Progenitor cell of endocrine pancreas (in vitro differentiated cells): ENCODE data around the gene AGT. TPM values are rescaled to one million over a fixed set of nuclear protein-coding genes. Genes with fewer than 3 reads are reported as not detected.

Experiments
- DNase-seq: peaks from one replicate; pipeline ENCODE4 v3.0.0; 2021; ENCODE audit warnings: low spot score; ENCODE audit not compliant: unreplicated experiment
- H3K27ac Mint-ChIP-seq: 2 replicates; pipeline ENCODE4 v1.8.0; 2021; ENCODE audit warnings: mild to moderate bottlenecking, moderate library complexity, mixed read lengths
- H3K27me3 Mint-ChIP-seq: 2 replicates; pipeline ENCODE4 v1.8.0; 2021; ENCODE audit warnings: mixed read lengths
- H3K36me3 Mint-ChIP-seq: 2 replicates; pipeline ENCODE4 v1.8.0; 2022; ENCODE audit warnings: mixed read lengths; ENCODE audit not compliant: insufficient read depth
- H3K4me1 Mint-ChIP-seq: 2 replicates; pipeline ENCODE4 v1.8.0; 2021; ENCODE audit warnings: low read depth, mixed read lengths
- H3K4me3 Mint-ChIP-seq: 2 replicates; pipeline ENCODE4 v1.8.0; 2021; ENCODE audit warnings: low read depth, mild to moderate bottlenecking, moderate library complexity, mixed read lengths
- H3K9me3 Mint-ChIP-seq: 2 replicates; pipeline ENCODE4 v1.8.0; 2021; ENCODE audit warnings: low read depth, mixed read lengths
- total RNA-seq: library from RNA; stranded (reverse); gene quantifications from 2 replicates; pipeline ENCODE4 v1.2.1, GENCODE V29; 2021
- TF ChIP-seq, protein P1 (sequence below): fragments of 200-600 bp; sonication (generic); IDR thresholded peaks from one replicate; pipeline ENCODE4 v1.5.0; 2021; ENCODE audit warnings: antibody characterized with exemption, mild to moderate bottlenecking; ENCODE audit not compliant: unreplicated experiment

Gene AGT
- total RNA-seq, 1 donor from 2014 or later, result 12.5 TPM

DNA sequence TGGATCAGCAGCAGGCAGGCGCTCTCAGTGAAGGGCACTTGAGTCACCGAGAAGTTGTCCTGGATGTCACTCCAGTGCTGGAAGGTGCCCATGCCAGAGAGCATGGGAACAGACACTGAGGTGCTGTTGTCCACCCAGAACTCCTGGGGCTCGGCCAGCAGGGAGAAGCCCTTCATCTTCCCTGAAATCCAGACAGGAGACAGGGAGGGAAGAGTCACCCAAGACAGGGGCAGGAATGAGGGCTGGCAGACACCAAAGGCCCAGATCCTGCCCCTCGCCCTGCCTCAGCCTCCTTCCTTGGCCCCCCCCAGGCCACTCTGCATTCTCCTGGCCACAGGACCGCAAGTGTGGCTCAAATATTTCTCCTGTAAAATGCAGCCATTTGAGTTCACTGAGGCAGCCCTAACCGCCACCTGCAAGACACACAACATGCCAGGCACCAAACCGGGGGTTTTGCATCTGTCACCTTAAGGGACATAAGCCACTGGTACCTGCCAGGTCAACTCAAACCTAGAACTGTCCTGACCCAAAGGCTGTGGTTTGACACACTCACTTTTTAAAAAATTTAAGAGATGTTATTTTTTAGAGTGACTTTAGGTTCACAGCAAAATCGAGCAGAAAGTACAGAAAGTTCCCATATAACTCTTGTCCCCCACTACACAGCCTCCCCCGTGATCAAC lies 7.8 kb downstream of the AGT start:
- no peak for DNase-seq
- TF ChIP-seq, protein P1, sequence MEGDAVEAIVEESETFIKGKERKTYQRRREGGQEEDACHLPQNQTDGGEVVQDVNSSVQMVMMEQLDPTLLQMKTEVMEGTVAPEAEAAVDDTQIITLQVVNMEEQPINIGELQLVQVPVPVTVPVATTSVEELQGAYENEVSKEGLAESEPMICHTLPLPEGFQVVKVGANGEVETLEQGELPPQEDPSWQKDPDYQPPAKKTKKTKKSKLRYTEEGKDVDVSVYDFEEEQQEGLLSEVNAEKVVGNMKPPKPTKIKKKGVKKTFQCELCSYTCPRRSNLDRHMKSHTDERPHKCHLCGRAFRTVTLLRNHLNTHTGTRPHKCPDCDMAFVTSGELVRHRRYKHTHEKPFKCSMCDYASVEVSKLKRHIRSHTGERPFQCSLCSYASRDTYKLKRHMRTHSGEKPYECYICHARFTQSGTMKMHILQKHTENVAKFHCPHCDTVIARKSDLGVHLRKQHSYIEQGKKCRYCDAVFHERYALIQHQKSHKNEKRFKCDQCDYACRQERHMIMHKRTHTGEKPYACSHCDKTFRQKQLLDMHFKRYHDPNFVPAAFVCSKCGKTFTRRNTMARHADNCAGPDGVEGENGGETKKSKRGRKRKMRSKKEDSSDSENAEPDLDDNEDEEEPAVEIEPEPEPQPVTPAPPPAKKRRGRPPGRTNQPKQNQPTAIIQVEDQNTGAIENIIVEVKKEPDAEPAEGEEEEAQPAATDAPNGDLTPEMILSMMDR, result no peak
- Mint-ChIP-seq H3K4me1 (peaks cover 10% of the 10 kb centered on the region), H3K9me3 (no peaks in the 10 kb centered on the region), H3K4me3 (no peak overlapping the region), H3K27me3 (no peaks in the 10 kb centered on the region), H3K27ac (no peak overlapping the region), H3K36me3 (peaks cover 2% of the 10 kb centered on the region)

- no peaks in the 10 kb centered on the region for H3K9me3 Mint-ChIP-seq
- H3K4me1 Mint-ChIP-seq, result peaks cover 10% of the 10 kb centered on the region
- peaks cover 2% of the 10 kb centered on the region for H3K36me3 Mint-ChIP-seq
- no peak overlapping the region for H3K4me3 Mint-ChIP-seq
- no peaks in the 10 kb centered on the region for H3K27me3 Mint-ChIP-seq
- TF ChIP-seq, protein P1, result no peak
- DNase-seq, result no peak
- no peak overlapping the region for H3K27ac Mint-ChIP-seq
These were observed 8.5 kb downstream of the AGT start for GRCh38 chr1:230705289-230706019.

- Mint-ChIP-seq H3K9me3 (no peaks in the 10 kb centered on the region), H3K36me3 (peaks cover 2% of the 10 kb centered on the region), H3K4me3 (no peak overlapping the region), H3K4me1 (peaks cover 10% of the 10 kb centered on the region), H3K27me3 (no peaks in the 10 kb centered on the region), H3K27ac (no peak overlapping the region)
- TF ChIP-seq, protein P1, result no peak
- no peak for DNase-seq
These were observed 9.1 kb downstream of the AGT start for GRCh38 chr1:230704830-230705229.

- H3K4me3 Mint-ChIP-seq, result no peak overlapping the region
- H3K4me1 Mint-ChIP-seq, result peaks cover 10% of the 10 kb centered on the region
- H3K27me3 Mint-ChIP-seq, result no peaks in the 10 kb centered on the region
- H3K36me3 Mint-ChIP-seq, result peaks cover 2% of the 10 kb centered on the region
- TF ChIP-seq, protein P1, result no peak
- no peaks in the 10 kb centered on the region for H3K9me3 Mint-ChIP-seq
- DNase-seq, result no peak
- no peak overlapping the region for H3K27ac Mint-ChIP-seq
These were observed 10.1 kb downstream of the AGT start for GRCh38 chr1:230703679-230704385.

GRCh38 chr1:230702934-230703678 lies 10.8 kb downstream of the AGT start:
- Mint-ChIP-seq H3K36me3 (peaks cover 2% of the 10 kb centered on the region), H3K27ac (peak overlapping the region; percentile 71), H3K4me1 (peaks cover 10% of the 10 kb centered on the region), H3K9me3 (no peaks in the 10 kb centered on the region), H3K4me3 (no peak overlapping the region), H3K27me3 (no peaks in the 10 kb centered on the region)
- TF ChIP-seq, protein P1, result no peak
- DNase-seq, result no peak
